Liver (tissue), 9 donors: ENCODE measurements around the gene PEAR1. TPM values are rescaled to one million over a fixed set of nuclear protein-coding genes. Genes with fewer than 3 reads are reported as not detected.

ENCODE experiments used
- DNase-seq: peaks from one replicate; pipeline ENCODE4 v3.0.0-alpha.2; 2017; ENCODE audit warnings: low spot score
- H3K27ac ChIP-seq, 2 donors: one replicate each; pipeline ENCODE4 v1.7.0; 2013; ENCODE audit warnings: inconsistent platforms in 2 of 2, low read length in 2 of 2, control low read depth in 1 of 2, low read depth in 1 of 2, mild to moderate bottlenecking in 1 of 2
- H3K27me3 ChIP-seq, 4 donors: one replicate each; pipeline versions ENCODE4 v1.6.1 to v1.7.0; 2013; ENCODE audit warnings: low read length in 3 of 4, inconsistent platforms in 1 of 4, mild to moderate bottlenecking in 1 of 4, moderate library complexity in 1 of 4; ENCODE audit not compliant: control insufficient read depth in 4 of 4, insufficient read depth in 4 of 4
- H3K36me3 ChIP-seq, 4 donors: one replicate each; pipeline versions ENCODE4 v1.6.1 to v1.7.0; 2013; ENCODE audit warnings: low read length in 3 of 4, mild to moderate bottlenecking in 3 of 4, low read depth in 1 of 4, moderate library complexity in 1 of 4; ENCODE audit not compliant: control insufficient read depth in 4 of 4, insufficient read depth in 3 of 4
- H3K4me1 ChIP-seq, 4 donors: one replicate each; pipeline versions ENCODE4 v1.6.1 to v1.7.0; 2013; ENCODE audit warnings: low read length in 3 of 4, mild to moderate bottlenecking in 3 of 4, moderate library complexity in 1 of 4; ENCODE audit not compliant: control insufficient read depth in 4 of 4, insufficient read depth in 4 of 4
- H3K4me3 ChIP-seq, 3 donors: one replicate each; pipeline versions ENCODE4 v1.6.1 to v1.7.0; 2013; ENCODE audit warnings: low read length in 3 of 3, control low read depth in 1 of 3, low read depth in 1 of 3, mild to moderate bottlenecking in 1 of 3
- H3K9ac ChIP-seq, 2 donors: one replicate each; pipeline ENCODE4 v1.7.0; 2013; ENCODE audit warnings: low read length in 2 of 2, mild to moderate bottlenecking in 2 of 2, moderate library complexity in 2 of 2, control low read depth in 1 of 2, low read depth in 1 of 2
- H3K9me3 ChIP-seq, 4 donors: one replicate each; pipeline versions ENCODE4 v1.6.1 to v1.7.0; 2013; ENCODE audit warnings: low read length in 3 of 4; ENCODE audit not compliant: control insufficient read depth in 4 of 4
- EGR1 ChIP-seq, 2 donors: IDR thresholded peaks; 2 replicates each; pipeline ENCODE4 v1.6.1; 2016 to 2018; ENCODE audit warnings: antibody characterized with exemption in 2 of 2, low read depth in 2 of 2
- FOXA1 ChIP-seq: IDR thresholded peaks from 2 replicates; pipeline ENCODE4 v1.6.1; 2016; ENCODE audit warnings: antibody characterized with exemption
- FOXA2 ChIP-seq: IDR thresholded peaks from 2 replicates; pipeline ENCODE4 v1.6.1; 2016; ENCODE audit warnings: antibody characterized with exemption
- GABPA ChIP-seq, 2 donors: IDR thresholded peaks in 1 of 2; conservative IDR thresholded peaks in 1 of 2; 2 replicates each; pipeline ENCODE4 v1.6.1; 2016; ENCODE audit warnings: antibody characterized with exemption in 2 of 2, mild to moderate bottlenecking in 1 of 2, moderate library complexity in 1 of 2
- HNF4A ChIP-seq, 2 donors: conservative IDR thresholded peaks; 2 replicates each; pipeline ENCODE4 v1.6.1; 2016; ENCODE audit warnings: antibody characterized with exemption in 2 of 2, mild to moderate bottlenecking in 2 of 2
- HNF4G ChIP-seq: IDR thresholded peaks from 2 replicates; pipeline ENCODE4 v1.6.1; 2016; ENCODE audit warnings: antibody characterized with exemption
- JUND ChIP-seq, 2 donors: IDR thresholded peaks; 2 replicates each; pipeline ENCODE4 v1.6.1; 2016; ENCODE audit warnings: antibody characterized with exemption in 2 of 2
- NR2F2 ChIP-seq: IDR thresholded peaks from 2 replicates; pipeline ENCODE4 v1.6.1; 2016; ENCODE audit warnings: antibody characterized with exemption
- RAD21 ChIP-seq, 2 donors: IDR thresholded peaks; 2 replicates each; pipeline ENCODE4 v1.6.1; 2016; ENCODE audit warnings: antibody characterized with exemption in 2 of 2, mild to moderate bottlenecking in 2 of 2
- RXRA ChIP-seq, 2 donors: IDR thresholded peaks; 2 replicates each; pipeline ENCODE4 v1.6.1; 2017 to 2018; ENCODE audit warnings: antibody characterized with exemption in 2 of 2, mild to moderate bottlenecking in 1 of 2
- SP1 ChIP-seq: IDR thresholded peaks from 2 replicates; pipeline ENCODE4 v1.6.1; 2018; ENCODE audit warnings: antibody characterized with exemption, mild to moderate bottlenecking
- TAF1 ChIP-seq: conservative IDR thresholded peaks from 2 replicates; pipeline ENCODE4 v1.6.1; 2016; ENCODE audit warnings: antibody characterized with exemption, mild to moderate bottlenecking
- YY1 ChIP-seq: IDR thresholded peaks from 2 replicates; pipeline ENCODE4 v1.6.1; 2016; ENCODE audit warnings: antibody characterized with exemption, mild to moderate bottlenecking
- WGBS: extraction: QIAGEN DNeasy Blood & Tissue Kit; methylation state at CpG from one replicate; pipeline ENCODE4 v1.1.7; 2013; 5-methylcytosine and 5-hydroxymethylcytosine counted together
- polyA plus RNA-seq, 2 donors: library from polyadenylated mRNA; stranded (reverse) in 1 of 2; unstranded in 1 of 2; fragments of 200-250 nt in 1 of 2; fragments of >200 nt in 1 of 2; fragmentation: Nextera tagmentation in 1 of 2; extraction: Ambion mirVana in 1 of 2; gene quantifications; one replicate each; pipeline versions ENCODE4 v1.2.1 to v1.2.3, GENCODE V29; 2013 to 2015
- total RNA-seq, 2 donors: library from RNA; depleted of rRNA; stranded (reverse); fragments of >200 nt; gene quantifications; one replicate each; pipeline ENCODE4 v1.2.3, GENCODE V29; 2014
- TF ChIP-seq, protein P1 (sequence below): IDR thresholded peaks from 2 replicates; pipeline ENCODE4 v1.6.1; 2016; ENCODE audit warnings: antibody characterized with exemption
- TF ChIP-seq, protein P2 (sequence below): IDR thresholded peaks from 2 replicates; pipeline ENCODE4 v1.6.1; 2016; ENCODE audit warnings: antibody characterized with exemption
- TF ChIP-seq, protein P3 (sequence below): IDR thresholded peaks from 2 replicates; pipeline ENCODE4 v1.6.1; 2016; ENCODE audit warnings: antibody characterized with exemption
- TF ChIP-seq, protein P4 (sequence below): fragments of 150-350 bp; IDR thresholded peaks from 2 replicates; pipeline ENCODE4 v1.5.1; 2017; ENCODE audit warnings: improper control_type of control experiment, low read depth, low read length; ENCODE audit not compliant: missing input control
- TF ChIP-seq, protein P5 (sequence below): IDR thresholded peaks from 2 replicates; pipeline ENCODE4 v1.6.1; 2016; ENCODE audit warnings: antibody characterized with exemption, mild to moderate bottlenecking
- donor health status: healthy.
- donor health status: healthy.
- donor health status: healthy.
- donor health status: healthy.
- donor health status: healthy.

Gene PEAR1
- total and polyA plus RNA-seq, 4 donors: 2.1 to 4.4 (median 3.1) TPM

DNA sequence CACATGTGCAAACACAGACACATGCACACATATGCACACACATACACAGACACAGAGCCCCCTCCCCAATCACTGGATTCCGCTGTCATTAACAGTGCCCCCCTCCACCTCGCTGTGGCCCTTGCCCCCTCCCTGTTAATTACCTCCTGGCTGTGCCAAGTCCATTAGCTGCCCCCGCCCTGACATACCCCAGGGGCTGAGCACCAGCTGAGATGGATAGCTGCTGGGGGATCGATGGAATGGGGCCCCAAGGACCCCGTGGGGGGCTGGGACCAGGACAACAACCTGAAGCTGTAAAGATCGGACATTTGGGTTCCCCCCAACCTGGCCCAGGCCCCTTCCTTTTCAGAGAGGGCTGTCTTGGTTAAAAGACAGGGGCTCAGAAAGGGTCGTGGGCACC, 9.6 kb upstream of the PEAR1 start:
- Histone ChIP-seq H3K27ac (no peak overlapping the region), H3K4me1 (no peaks in the 10 kb centered on the region), H3K4me3 (no peak overlapping the region), H3K9ac (no peak overlapping the region), H3K27me3 (peaks cover 0 to 2% (median 0%) of the 10 kb centered on the region in 4 donors), H3K9me3 (no peaks in the 10 kb centered on the region), H3K36me3 (no peaks in the 10 kb centered on the region)
- 59% methylated on average over 7 of the region's 7 CpGs for WGBS
- no peak for DNase-seq
- TF ChIP-seq JUND (IDR thresholded peaks at IDR 0.05) (no peak), TAF1 (no peak), SP1 (no peak), HNF4A (conservative IDR thresholded peaks at IDR 0.05) (no peak), RXRA (IDR thresholded peaks at IDR 0.05) (no peak), FOXA1 (no peak), YY1 (no peak), FOXA2 (no peak), HNF4G (no peak), GABPA (IDR thresholded peaks at IDR 0.05 in 1 of 2, conservative IDR thresholded peaks at IDR 0.05 in 1 of 2) (no peak), RAD21 (IDR thresholded peaks at IDR 0.05) (no peak)
- TF ChIP-seq, protein P1, sequence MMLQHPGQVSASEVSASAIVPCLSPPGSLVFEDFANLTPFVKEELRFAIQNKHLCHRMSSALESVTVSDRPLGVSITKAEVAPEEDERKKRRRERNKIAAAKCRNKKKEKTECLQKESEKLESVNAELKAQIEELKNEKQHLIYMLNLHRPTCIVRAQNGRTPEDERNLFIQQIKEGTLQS: no peak
- TF ChIP-seq, protein P2, sequence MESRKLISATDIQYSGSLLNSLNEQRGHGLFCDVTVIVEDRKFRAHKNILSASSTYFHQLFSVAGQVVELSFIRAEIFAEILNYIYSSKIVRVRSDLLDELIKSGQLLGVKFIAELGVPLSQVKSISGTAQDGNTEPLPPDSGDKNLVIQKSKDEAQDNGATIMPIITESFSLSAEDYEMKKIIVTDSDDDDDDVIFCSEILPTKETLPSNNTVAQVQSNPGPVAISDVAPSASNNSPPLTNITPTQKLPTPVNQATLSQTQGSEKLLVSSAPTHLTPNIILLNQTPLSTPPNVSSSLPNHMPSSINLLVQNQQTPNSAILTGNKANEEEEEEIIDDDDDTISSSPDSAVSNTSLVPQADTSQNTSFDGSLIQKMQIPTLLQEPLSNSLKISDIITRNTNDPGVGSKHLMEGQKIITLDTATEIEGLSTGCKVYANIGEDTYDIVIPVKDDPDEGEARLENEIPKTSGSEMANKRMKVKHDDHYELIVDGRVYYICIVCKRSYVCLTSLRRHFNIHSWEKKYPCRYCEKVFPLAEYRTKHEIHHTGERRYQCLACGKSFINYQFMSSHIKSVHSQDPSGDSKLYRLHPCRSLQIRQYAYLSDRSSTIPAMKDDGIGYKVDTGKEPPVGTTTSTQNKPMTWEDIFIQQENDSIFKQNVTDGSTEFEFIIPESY: no peak
- TF ChIP-seq, protein P3, sequence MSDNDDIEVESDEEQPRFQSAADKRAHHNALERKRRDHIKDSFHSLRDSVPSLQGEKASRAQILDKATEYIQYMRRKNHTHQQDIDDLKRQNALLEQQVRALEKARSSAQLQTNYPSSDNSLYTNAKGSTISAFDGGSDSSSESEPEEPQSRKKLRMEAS: no peak

DNA sequence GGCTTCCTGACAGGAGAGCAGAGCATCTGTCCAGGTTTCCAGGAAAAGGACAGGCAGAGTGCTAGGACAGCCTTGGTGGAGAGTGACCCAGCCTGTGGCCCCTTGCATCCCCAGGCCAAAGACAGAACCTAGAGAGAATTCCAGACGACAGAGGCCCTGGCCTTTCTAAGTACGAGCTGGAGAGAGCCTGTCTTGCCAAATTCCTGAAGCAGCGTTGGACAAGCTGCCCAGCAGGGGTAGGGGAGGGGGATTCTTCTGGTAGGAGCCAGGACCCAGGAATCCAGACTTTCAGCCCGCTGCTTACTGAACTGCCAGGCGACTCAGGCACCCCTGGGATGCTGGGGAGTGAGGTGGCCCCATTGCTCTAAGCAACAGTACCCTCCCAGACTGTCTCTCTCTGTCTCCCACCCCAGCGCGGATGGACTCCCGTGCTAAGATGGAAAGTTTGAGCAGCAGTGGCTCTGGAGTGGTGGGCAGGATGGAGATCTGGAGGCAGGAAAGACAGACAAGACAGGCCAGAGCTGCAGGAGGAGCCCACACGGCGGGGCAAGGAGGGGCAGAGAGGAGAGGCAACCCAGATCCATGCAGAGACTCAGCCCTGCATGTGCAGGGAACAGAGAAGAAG, 8.8 kb upstream of the PEAR1 start:
- no peaks in the 10 kb centered on the region for H3K36me3 ChIP-seq
- peaks cover 0 to 2% (median 0%) of the 10 kb centered on the region in 4 donors for H3K27me3 ChIP-seq
- no peak overlapping the region for H3K4me3 ChIP-seq
- no peaks in the 10 kb centered on the region for H3K4me1 ChIP-seq
- H3K27ac ChIP-seq: no peak overlapping the region
- TF ChIP-seq YY1 (no peak), RXRA (IDR thresholded peaks at IDR 0.05) (no peak), TAF1 (no peak), FOXA2 (no peak), HNF4G (no peak), GABPA (IDR thresholded peaks at IDR 0.05 in 1 of 2, conservative IDR thresholded peaks at IDR 0.05 in 1 of 2) (no peak), SP1 (no peak), FOXA1 (no peak), NR2F2 (no peak), RAD21 (IDR thresholded peaks at IDR 0.05) (no peak), JUND (IDR thresholded peaks at IDR 0.05) (no peak), EGR1 (IDR thresholded peaks at IDR 0.05; ENCODE audit: low read depth in 2 of 2) (no peak), HNF4A (conservative IDR thresholded peaks at IDR 0.05) (no peak)
- TF ChIP-seq, protein P3: no peak
- TF ChIP-seq, protein P4, sequence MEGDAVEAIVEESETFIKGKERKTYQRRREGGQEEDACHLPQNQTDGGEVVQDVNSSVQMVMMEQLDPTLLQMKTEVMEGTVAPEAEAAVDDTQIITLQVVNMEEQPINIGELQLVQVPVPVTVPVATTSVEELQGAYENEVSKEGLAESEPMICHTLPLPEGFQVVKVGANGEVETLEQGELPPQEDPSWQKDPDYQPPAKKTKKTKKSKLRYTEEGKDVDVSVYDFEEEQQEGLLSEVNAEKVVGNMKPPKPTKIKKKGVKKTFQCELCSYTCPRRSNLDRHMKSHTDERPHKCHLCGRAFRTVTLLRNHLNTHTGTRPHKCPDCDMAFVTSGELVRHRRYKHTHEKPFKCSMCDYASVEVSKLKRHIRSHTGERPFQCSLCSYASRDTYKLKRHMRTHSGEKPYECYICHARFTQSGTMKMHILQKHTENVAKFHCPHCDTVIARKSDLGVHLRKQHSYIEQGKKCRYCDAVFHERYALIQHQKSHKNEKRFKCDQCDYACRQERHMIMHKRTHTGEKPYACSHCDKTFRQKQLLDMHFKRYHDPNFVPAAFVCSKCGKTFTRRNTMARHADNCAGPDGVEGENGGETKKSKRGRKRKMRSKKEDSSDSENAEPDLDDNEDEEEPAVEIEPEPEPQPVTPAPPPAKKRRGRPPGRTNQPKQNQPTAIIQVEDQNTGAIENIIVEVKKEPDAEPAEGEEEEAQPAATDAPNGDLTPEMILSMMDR: no peak
- TF ChIP-seq, protein P1: no peak
- TF ChIP-seq, protein P5, sequence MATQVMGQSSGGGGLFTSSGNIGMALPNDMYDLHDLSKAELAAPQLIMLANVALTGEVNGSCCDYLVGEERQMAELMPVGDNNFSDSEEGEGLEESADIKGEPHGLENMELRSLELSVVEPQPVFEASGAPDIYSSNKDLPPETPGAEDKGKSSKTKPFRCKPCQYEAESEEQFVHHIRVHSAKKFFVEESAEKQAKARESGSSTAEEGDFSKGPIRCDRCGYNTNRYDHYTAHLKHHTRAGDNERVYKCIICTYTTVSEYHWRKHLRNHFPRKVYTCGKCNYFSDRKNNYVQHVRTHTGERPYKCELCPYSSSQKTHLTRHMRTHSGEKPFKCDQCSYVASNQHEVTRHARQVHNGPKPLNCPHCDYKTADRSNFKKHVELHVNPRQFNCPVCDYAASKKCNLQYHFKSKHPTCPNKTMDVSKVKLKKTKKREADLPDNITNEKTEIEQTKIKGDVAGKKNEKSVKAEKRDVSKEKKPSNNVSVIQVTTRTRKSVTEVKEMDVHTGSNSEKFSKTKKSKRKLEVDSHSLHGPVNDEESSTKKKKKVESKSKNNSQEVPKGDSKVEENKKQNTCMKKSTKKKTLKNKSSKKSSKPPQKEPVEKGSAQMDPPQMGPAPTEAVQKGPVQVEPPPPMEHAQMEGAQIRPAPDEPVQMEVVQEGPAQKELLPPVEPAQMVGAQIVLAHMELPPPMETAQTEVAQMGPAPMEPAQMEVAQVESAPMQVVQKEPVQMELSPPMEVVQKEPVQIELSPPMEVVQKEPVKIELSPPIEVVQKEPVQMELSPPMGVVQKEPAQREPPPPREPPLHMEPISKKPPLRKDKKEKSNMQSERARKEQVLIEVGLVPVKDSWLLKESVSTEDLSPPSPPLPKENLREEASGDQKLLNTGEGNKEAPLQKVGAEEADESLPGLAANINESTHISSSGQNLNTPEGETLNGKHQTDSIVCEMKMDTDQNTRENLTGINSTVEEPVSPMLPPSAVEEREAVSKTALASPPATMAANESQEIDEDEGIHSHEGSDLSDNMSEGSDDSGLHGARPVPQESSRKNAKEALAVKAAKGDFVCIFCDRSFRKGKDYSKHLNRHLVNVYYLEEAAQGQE: no peak
- DNase-seq: no peak
- no peak overlapping the region for H3K9ac ChIP-seq
- 62% methylated on average over 10 of the region's 10 CpGs for WGBS
- H3K9me3 ChIP-seq: no peaks in the 10 kb centered on the region
